ENCODE results near the gene MRPS18A.

DNA sequence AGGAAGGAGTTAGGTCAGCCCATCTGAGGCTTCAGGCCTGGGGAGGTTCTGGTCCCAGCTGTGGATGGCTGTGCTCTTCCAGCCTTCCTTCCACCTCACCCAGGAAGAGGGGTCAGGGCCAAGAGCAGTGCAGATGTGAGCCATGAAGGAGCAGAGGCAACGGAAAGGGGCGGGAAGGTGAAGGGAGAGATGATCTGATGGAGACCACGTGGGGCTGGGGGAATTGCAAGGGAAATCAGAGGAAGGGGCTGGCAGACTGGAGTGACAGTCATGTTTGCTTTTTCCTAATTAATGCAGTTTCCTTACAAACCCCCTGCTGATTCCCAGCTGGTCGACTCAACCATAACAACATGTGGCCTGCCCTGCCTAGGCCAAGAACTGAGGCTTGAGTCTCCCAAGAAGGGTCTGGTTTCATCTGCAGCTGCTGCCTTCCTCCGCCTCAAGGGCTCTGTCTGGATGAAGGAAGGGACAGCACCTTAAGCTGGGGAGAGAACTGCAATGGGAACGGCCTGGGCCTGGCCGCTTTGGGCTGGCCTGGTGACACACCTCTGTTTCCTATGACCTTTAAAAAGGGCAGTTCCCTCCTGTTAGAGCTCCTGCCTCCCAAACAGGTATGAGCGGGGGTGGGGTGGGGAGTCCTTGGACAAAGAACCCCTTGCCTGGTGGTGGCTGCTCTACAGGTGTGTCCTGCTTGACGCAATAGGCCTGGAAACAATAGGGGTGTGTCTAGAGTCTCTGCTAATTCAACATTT lies 7.8 kb upstream of the MRPS18A start:
- TF ChIP-seq, protein P1, sequence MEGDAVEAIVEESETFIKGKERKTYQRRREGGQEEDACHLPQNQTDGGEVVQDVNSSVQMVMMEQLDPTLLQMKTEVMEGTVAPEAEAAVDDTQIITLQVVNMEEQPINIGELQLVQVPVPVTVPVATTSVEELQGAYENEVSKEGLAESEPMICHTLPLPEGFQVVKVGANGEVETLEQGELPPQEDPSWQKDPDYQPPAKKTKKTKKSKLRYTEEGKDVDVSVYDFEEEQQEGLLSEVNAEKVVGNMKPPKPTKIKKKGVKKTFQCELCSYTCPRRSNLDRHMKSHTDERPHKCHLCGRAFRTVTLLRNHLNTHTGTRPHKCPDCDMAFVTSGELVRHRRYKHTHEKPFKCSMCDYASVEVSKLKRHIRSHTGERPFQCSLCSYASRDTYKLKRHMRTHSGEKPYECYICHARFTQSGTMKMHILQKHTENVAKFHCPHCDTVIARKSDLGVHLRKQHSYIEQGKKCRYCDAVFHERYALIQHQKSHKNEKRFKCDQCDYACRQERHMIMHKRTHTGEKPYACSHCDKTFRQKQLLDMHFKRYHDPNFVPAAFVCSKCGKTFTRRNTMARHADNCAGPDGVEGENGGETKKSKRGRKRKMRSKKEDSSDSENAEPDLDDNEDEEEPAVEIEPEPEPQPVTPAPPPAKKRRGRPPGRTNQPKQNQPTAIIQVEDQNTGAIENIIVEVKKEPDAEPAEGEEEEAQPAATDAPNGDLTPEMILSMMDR (IDR thresholded peaks at IDR 0.05) = no peak
- TF ChIP-seq POLR2A (IDR thresholded peaks at IDR 0.05) = no peak

Measured in testis (tissue), 2 donors.